Activated CD8-positive, alpha-beta memory T cell treated with anti-CD3 and anti-CD28 coated beads for 48 hours (primary cell): ENCODE data around the gene GVQW3.
A peak's percentile ranks its signal among the peaks of the same experiment; 100 is the strongest.
"Not testable (repeated sequence)": the region's sequence is repeated elsewhere in the genome, so short reads cannot be mapped to it uniquely, and the experiment has no call there.

ENCODE experiments used
- DNase-seq, 3 experiments: peaks; one replicate each; pipeline ENCODE4 v3.0.0-alpha.2; 2020; ENCODE audit warnings: low read depth in 2 of 3, low spot score in 2 of 3

The GVQW3 gene

DNA sequence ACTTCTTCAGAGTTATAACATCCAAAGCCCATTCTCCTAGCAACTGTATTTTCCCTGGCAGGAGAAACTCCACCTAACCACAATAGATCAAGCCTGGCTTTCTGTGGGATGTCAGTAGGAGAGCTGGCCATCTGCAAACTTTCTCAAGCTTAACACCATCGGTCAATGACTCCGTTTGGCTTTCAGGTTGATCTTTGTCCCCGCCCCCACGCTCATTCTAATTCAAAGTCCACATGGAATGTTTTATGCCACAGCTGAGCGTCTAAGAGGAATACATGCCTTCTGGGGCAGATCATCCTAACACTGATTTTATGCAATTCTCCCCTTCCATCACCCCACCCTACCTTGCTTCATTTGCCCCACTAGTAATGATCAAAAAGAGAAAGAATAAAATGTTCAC lies 4.8 kb downstream of the GVQW3 start:
- no peak for DNase-seq

DNA sequence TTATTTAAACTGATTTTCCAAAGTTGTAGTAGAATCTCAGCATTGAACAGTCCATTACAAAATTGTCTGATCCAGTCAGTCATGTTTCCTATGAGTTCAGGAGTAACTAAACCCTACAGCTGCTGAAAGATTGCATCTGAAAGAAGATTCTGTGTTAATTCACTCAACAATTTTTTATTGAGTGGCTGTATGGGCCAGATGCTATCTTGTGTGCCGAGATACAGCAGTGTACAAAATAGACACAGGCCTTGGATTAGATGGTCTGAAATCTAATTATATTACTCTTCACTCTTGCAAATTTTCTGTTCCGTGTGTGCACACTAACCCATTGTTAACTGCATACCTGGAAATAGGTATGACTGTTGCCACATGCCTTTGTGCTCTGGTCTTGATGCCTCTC lies 7.3 kb downstream of the GVQW3 start:
- no peak for DNase-seq

DNA sequence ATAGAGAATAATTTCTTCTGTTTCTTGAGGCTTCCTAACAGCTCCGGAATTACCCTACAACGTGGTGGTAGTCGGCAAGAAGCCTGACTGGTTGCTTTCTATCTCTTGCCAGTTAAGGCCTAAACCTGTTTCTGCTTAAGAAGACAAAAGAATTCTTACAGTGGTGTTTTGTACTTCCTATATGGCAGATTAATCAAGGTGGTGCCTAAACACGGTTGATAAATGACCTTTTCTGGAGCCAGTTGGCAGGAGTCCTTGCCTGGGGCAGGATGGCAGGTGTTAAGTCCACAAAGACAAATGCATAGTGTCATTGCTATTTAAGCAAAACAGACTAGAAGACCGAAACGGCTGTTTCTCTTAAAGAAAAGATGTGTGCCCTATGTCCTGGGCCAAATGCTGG lies 9.9 kb downstream of the GVQW3 start:
- no peak for DNase-seq

DNA sequence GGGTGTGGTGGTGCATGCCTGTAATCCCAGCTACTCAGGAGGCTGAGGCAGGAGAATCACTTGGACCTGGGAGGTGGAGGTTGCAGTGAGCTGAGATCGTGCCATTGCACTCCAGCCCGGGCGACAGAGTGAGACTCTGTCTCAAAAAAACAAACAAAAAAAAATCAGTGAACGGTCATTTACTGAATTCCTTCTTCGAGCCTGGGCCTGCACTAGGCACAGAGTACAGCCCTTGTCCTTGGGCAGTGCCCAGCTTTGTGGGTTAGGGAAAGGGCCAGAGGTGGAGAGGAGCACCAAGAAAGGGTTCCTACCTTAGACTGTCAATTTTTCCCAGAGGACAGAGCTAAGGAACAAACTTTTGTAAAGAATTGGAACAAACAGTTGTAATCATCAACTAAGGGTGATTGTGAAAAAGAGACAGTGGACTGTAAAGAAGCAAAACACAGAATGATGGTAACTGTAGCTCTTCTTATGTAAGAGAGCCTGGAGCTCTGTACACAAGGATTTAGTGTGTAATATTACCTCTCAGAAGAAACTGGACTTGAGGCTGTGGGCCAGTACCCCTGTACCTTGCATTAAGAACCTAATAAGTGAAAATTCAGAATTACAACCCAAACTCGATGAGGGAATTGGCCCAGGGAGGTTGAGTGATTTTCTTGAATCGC lies 10.8 kb downstream of the GVQW3 start:
- no peak for DNase-seq

DNA sequence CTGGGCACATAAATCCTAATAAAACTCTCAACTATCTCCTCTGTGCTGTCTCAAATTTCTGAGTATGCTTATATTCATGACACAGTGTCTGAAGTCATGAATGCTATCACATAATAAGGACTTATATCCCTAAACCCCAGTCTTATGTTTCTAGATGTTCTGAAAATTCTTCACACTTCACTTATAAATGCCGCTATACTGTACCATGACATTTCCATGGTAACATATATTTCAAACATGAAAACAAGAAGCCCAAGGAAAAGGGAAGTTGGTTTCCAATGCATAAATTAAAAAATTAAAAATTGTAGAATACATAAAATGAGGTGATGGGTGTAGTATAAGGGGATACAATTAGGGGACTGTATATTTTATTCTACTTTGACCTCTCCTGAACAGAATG lies 11.7 kb downstream of the GVQW3 start:
- no peak for DNase-seq

DNA sequence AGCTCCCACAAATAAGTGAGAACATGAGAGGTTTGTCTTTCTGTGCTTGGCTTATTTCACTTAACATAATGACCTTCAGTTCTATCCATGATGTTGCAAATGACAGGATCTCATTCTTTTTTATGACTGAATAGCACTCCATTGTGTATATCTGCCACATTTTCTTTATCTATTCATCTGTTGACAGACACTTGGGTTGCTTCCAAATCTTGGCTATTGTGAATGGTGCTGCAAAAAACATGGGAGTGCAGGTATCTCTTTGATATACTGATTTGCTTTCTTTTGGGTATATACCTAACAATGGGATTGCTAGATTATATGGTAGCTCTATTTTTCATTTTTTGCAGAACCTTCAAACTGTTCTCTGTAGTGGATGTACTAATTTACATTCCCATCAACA lies 13.3 kb downstream of the GVQW3 start:
- DNase-seq = no peak

DNA sequence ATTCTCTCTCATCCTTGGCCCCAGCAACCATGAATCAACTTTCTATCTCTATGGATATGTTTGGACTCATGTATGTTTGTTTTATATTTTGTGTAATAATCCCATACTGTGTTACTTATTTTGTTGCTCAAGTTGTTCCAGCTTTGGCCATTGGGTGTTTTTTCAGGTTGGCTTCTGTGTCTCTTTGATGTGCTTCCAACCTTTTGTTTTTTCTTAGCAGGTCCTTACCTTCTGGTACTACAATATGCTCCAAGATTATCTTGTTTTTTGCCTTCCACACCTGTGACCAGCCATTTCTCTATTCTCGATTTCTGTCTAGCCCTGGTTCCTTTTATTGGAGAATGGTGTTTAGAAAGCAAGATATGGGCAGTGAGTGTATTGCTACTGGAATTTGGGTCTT lies 14.2 kb downstream of the GVQW3 start:
- DNase-seq = no peak

DNA sequence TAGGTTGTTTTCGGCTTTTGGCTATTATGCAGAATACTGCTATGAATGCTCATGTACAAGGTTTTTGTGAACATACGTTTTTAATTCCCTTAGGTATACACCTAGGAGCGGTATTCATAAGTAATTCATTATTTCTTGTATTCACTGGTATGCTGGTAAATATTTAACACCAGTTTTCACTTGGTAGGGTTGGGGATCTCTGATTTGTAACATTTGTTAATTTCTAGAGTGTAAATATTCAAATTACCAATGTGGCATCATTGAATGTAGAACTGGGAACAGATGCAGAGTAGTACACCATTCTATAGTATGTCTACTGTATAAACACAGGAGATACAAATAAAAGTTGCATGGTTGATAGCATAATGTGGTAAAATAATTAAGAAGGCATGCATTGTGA lies 16.3 kb downstream of the GVQW3 start:
- no peak for DNase-seq

DNA sequence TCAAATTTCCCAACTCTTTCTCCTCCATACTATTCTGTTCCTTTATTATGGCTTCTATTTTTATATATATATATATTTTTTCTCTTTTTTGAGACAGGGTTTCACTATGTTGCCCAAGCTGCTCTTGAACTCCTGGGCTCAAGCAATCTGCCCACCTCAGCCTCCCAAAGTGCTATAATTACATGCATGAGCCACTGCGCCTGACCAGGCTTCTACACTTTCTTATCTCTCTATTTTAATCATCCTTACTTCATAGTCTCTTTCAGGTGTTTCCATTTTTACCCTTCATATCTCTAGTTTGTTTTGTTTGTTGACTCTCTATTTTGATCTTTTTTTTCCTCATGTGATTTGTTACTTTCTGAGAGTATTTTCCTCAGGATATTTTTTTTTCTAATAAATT lies 19.8 kb downstream of the GVQW3 start:
- no peak for DNase-seq

DNA sequence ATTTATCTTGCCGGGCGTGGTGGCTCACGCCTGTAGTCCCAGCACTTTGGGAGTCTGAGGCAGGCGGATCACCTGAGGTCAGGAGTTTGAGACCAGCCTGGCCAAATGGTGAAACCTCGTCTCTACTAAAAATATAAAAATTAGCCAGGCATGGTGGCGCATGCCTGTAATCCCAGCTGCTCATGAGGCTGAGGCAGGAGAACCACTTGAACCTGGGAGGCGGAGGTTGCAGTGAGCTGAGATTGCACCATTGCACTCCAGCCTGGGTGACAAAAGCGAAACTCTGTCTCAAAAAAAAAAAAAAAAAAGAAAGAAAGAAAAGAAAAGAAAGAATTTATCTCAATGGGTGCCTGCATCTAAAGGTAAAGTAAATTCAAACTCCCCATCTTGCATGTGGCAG lies 20.4 kb downstream of the GVQW3 start:
- DNase-seq = not testable (repeated sequence)

DNA sequence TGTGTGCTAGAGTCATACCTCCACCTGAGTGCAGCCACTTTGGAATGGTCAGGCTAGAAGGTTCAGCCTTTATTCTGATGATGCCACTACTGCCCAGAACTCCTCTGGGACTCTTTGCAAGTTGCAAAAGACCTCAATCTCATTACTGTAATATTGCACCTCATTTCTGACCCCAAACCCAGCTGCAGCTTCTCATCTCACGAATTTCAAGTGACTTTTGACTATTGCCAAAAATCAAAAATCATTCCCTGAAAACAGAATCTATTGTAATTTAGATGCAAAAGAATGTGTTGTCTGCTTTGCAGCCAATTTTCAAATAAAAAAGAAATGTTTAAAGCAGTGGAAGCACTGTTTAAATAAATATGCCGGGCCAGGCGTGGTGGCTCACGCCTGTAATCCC lies 25.2 kb downstream of the GVQW3 start:
- no peak for DNase-seq

DNA sequence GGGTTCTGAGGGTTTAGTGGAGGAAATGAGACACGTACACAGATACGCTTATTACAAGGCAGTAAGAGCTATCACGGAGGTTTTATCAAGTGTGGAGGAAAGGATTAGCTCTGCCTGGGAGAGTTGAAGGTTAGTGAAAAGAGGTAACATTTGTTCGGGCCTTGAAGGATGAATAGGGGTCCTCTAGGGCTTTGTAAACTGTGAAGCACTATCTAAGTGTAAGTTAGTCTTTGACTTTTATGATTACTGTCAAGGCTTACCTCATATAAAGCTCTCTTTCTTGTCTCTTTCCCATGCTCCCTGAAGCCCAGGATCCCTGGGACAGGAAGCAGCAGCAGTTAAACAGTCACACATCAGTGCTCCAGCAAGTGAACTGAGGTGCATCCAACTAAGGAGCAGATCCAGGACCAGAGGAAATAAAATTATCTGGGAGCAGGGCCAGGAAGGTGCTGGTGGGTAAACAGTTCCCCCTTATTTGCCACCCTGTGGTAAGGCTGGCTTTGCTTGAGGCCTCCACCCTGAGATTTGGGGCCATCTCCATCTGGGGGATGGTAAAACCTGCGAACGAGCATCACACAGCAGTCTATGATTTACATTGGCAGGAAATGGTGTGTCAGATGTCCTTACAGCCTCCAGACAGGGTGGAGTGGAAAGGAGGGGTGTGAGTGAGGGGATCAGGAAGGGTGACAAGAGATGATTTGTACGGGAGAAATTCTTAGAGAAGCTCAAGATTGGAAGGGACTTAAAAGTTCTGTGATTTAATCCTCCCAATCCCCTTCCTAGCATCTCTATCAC lies 27.2 kb downstream of the GVQW3 start:
- no peak for DNase-seq

DNA sequence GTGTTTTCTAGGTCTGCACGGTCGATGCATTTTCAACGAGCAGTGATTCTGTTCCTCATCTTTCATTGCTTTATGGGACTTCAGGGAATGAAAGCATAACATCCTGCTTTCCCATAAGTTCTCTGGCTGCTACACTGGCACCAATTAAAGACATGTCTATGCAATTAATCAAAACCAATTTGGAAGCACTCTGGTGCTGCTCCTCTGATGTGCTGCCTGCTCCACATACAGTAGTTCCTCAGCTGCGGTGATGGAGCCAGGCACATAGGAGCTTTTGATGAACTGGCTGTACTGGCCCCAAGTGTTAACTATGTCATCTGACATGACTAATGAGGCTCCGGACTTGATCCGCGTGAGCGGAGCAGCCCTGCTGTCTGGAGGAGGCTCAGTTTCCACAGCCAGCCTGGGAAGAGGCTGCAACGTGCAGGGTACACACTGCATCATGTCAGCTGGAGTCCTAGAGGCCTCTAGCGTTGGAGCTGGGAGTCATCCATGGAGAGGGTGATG lies 29.8 kb downstream of the GVQW3 start:
- no peak for DNase-seq

DNA sequence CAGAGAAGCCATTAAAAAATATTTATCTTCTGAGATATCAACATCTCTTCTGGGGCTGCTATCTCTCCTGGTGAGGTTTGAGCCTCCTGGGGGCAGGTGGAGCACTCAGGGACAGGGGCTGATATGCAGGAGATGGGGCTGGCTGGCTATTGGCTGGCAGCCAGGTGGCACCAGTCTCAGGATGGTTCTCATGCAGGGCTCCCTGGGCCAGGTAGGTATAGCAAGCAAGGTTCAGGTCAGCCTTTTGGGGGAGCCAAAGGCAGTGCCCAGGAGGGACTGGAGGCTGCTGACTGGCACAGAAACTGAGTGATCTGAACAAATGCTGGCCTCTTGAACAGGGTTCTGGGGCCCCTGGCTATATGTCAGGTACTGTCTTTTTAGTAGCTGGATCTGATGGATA lies 34.0 kb downstream of the GVQW3 start:
- no peak for DNase-seq

DNA sequence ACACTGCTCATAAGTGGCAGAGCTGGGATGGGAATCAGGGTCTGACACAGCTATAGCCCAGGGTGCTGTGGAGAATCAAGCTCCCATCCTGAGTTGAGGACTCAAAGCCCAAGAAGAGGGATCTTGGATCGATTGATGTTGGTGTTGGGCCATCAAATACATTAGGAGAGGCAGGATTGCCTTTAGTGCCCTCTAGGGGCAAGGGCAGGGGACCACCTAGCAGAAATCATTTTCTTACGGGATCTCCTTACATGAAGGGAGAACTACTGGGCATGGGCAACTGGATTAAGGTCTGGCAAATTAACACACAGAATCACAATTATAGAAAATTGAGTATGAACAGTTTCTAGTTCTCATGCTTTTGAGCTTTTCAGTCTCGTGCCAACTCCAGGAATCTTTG lies 38.8 kb downstream of the GVQW3 start:
- DNase-seq = no peak

DNA sequence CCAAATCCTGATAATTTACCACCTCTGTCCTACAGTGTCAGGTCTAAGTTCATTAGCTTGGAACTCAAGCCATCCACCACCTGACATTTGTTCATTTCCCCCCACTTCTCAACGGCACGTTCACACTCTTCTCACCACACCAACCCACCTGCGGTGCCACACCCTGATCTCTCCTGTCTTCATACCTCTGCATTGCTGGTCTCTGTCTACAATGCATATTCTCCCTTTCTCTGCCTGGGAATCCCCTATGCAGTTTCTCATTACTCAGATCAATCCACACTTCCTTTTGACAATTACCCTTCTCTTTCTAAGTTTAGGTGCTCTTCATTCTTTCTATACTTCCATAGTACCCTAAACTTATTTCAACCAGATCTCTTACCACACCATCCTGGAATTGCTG lies 43.3 kb downstream of the GVQW3 start:
- no peak for DNase-seq

DNA sequence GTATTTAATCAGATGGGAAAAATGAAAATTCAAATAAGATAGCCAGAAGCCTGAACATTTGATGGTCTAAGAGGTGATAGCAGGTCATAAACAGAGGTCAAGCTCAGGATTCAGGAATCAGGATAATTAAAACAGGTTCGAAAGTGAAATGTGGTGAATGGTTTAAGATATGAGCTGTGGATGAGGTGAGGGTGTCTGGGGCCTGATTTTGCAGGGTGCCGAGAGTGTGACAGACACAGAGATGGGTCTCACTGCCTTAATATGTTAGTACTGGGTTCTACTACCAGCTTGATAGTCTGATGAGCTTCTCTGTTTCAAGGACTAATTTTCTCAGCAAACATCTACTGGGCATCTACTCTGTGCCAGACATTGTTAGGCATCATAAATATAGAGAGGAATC lies 43.8 kb downstream of the GVQW3 start:
- no peak for DNase-seq

DNA sequence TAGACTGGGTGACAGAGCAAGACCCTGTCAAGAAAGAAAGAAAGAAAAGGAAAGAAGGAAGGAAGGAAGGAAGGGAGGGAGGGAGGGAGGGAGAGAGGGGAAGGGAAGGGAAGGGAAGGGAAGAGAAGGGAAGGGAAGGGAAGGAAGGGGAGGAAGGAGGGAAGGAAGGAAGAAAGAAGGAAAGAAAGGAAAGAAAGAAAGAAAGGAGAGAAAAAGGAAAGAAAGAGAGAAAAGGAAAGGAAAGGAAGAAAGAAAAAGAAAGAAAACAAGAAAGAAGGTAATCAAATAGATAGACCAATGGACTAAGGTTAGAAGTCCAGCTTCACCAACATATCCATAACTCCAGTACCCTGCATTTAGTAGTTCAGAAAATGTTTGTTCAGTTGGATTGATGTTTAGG lies 45.5 kb downstream of the GVQW3 start:
- no peak for DNase-seq

DNA sequence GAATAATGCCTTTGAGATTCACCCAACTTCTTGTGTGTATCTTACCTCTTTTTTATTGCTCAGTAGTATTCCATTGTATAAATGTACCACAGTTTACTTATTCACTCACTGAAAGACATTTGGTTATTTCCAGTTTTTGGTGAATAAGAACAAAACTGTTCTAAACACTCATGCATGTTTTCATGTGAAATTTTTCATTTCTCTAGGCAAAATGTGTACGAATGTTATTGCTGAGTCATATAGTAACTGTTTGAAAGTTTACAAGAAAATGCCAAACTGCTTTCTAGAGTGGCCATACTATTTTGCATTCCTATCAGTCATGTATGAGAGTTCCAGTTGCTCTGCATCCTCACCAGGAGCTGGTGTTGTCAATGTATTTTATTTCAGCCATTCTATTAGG lies 54.9 kb downstream of the GVQW3 start:
- DNase-seq = no peak

DNA sequence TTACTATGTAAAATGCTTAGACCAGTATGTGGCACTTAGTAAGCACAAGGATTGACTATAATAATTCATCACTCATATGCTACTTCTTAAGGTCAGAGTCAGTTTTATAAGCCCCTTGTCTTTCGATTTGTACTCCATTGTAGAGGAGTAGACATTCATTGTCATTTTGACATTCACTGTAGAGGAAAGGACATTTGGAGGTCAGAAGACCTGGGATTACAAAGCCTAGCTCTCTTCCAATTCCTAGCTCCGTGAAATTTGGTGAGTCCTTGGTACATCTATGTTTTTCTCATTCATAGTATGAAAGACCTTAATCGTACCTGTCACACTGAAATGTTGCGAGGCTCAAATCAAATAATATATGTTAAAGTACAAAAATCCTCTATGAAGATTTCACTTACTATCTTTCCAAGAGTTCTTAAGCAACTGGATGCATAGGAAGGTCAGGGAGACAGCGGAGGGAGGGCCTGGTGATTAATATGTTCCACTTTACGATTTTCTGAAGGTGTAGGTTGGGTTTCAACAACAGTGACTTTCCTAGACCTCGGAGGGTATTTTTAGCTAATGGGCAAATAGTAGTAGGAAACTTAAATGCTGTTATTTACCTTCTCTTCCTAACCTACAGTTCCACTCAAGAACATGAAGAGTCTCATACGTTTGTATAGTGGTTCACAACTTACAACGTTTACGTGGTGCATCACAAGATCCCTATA lies 62.3 kb downstream of the GVQW3 start:
- DNase-seq = no peak

DNA sequence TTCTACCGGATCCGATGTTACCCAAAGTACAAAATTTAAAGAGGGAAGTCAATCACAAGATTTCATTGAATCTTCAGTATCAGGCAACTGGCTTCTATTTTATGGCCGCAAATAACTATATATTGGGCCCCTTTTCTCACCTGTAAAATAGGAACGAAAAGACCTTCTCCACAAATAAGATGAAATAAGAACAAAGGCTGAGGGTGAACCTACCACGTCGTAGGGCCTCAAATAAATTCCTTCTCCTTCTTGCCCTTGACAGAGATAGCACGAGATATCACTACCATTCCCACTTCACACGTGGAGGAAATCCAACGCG lies 62.9 kb downstream of the GVQW3 start:
- no peak for DNase-seq

DNA sequence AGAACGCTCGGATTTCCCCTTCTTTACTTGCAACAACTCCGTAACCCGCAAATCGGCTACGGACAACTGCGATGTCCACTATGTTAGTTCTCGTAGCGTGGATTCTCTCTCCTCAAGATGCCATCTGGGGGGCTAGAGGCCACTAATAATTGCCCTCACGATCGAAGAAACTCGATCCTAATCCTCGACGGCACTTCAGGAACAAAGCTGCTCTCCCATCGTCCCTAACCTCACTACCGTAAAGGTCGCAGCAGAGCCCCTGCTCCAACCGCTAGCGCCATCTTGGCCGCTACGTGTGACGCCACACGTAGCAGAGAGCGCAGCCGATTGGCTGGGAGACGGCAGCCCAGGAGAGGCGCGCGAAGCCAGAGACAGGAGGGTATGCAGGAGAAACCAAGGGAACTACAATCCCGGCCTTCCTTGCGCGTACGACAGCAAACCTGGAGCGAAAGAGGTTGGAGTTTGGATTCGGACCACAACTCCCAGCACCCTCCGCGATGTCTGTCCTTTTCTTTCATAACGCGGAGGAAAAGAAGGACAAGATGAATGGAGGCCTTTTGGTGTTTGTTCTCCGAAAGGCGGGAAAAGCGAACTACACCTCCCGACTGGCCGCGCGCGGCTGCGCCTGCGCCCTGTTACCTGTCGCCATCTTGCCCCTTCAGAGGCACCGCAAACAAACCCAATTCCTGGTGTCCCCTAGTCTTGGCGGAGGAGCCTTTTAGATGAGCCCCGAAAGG lies 63.4 kb downstream of the GVQW3 start, which contains the start of gene EMSY:
Gene EMSY (plus strand): TSS at position 635 of the 737 bp plus-strand sequence. CDS start 1,921 bp downstream, outside the sequence.
- DNase-seq = peak; percentile 59 to 82 (median 70)
